Measurements from ENCODE around the gene PCYT1B.

DNA sequence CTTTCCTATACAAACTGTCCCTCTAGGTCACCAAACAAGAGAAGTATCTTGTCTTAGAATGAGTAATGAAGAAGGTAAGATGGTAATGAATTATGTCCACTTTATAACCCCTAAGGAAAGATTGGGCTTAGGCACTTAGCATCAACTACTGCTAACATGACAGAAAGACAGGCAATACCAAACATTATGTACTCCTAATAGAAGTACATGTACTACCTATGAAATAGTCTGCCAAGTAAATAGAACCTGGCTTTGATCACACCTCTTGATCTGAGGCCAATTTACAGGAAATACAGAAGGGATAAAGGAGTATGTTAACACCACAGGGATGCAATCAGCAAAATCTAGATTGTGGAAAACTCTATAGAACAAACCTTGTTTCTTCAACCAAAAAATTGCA lies 14.1 kb upstream of the PCYT1B start:
- TF ChIP-seq, protein P1, sequence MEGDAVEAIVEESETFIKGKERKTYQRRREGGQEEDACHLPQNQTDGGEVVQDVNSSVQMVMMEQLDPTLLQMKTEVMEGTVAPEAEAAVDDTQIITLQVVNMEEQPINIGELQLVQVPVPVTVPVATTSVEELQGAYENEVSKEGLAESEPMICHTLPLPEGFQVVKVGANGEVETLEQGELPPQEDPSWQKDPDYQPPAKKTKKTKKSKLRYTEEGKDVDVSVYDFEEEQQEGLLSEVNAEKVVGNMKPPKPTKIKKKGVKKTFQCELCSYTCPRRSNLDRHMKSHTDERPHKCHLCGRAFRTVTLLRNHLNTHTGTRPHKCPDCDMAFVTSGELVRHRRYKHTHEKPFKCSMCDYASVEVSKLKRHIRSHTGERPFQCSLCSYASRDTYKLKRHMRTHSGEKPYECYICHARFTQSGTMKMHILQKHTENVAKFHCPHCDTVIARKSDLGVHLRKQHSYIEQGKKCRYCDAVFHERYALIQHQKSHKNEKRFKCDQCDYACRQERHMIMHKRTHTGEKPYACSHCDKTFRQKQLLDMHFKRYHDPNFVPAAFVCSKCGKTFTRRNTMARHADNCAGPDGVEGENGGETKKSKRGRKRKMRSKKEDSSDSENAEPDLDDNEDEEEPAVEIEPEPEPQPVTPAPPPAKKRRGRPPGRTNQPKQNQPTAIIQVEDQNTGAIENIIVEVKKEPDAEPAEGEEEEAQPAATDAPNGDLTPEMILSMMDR (IDR thresholded peaks at IDR 0.05) = no peak
- no peak for TF ChIP-seq ZFX (IDR thresholded peaks at IDR 0.05; ENCODE audit: borderline replicate concordance)
